ENCODE measurements around the gene LONRF2. TPM values are rescaled to one million over a fixed set of nuclear protein-coding genes. Genes with fewer than 3 reads are reported as not detected.

LONRF2 gene
- total RNA-seq, 1 experiment from 2014 or later, result 3.5 TPM

DNA sequence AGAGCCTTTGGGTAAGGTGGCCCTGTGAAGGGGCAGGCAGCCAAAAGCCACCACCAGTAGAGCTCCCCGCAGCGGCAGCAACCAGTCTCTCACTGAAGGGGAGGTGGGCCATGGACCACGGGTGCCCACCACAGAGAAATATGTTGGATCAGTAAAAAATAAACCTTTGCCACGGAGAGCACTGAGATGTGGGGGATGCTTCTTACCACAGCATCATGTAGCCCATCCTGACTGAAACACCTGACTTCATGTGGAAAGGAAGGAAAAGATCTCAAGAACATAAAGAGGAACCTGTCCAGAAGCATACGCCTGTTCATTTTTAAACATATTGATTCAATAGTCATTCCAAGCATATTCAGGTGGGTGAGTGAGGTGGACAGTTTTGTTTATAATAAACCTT, 51.1 kb downstream of the LONRF2 start:
- CTCF ChIA-PET, result no interaction called here
- no peaks in the 10 kb centered on the region for H3K27me3 ChIP-seq (replicated peaks; ENCODE audit: insufficient read depth, low read depth, low read length, poor library complexity)
- POLR2A ChIA-PET (ENCODE audit: low non-redundant PET), result no interaction called here
- H3K36me3 ChIP-seq (ENCODE audit: insufficient read depth, low read length, poor library complexity, severe bottlenecking), result no peaks in the 10 kb centered on the region
- intact Hi-C loops (cut with micrococcal nuclease; ENCODE audit: unreplicated experiment), result no loop called here
- no peaks in the 10 kb centered on the region for H3K4me1 ChIP-seq (ENCODE audit: insufficient read depth, low read length, poor library complexity, severe bottlenecking)
- H3K4me3 ChIP-seq (ENCODE audit: low read depth, low read length, poor library complexity, severe bottlenecking), result no peak overlapping the region
- H3K27ac ChIP-seq (ENCODE audit: low read depth, low read length, poor library complexity, severe bottlenecking), result no peak overlapping the region
- no TSS peak for BruUV-seq (replicated peaks)
- DNase-seq (ENCODE audit: low spot score), result no peak
- no peaks in the 10 kb centered on the region for H3K9me3 ChIP-seq (ENCODE audit: low read depth, low read length, poor library complexity, severe bottlenecking)
- TF ChIP-seq, protein P1, sequence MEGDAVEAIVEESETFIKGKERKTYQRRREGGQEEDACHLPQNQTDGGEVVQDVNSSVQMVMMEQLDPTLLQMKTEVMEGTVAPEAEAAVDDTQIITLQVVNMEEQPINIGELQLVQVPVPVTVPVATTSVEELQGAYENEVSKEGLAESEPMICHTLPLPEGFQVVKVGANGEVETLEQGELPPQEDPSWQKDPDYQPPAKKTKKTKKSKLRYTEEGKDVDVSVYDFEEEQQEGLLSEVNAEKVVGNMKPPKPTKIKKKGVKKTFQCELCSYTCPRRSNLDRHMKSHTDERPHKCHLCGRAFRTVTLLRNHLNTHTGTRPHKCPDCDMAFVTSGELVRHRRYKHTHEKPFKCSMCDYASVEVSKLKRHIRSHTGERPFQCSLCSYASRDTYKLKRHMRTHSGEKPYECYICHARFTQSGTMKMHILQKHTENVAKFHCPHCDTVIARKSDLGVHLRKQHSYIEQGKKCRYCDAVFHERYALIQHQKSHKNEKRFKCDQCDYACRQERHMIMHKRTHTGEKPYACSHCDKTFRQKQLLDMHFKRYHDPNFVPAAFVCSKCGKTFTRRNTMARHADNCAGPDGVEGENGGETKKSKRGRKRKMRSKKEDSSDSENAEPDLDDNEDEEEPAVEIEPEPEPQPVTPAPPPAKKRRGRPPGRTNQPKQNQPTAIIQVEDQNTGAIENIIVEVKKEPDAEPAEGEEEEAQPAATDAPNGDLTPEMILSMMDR (conservative IDR thresholded peaks at IDR 0.05; ENCODE audit: low read depth, low read length), result no peak
- TF ChIP-seq EZH2 (IDR thresholded peaks at IDR 0.05; ENCODE audit: borderline replicate concordance, low read depth, low read length, poor library complexity, severe bottlenecking), result no peak

DNA sequence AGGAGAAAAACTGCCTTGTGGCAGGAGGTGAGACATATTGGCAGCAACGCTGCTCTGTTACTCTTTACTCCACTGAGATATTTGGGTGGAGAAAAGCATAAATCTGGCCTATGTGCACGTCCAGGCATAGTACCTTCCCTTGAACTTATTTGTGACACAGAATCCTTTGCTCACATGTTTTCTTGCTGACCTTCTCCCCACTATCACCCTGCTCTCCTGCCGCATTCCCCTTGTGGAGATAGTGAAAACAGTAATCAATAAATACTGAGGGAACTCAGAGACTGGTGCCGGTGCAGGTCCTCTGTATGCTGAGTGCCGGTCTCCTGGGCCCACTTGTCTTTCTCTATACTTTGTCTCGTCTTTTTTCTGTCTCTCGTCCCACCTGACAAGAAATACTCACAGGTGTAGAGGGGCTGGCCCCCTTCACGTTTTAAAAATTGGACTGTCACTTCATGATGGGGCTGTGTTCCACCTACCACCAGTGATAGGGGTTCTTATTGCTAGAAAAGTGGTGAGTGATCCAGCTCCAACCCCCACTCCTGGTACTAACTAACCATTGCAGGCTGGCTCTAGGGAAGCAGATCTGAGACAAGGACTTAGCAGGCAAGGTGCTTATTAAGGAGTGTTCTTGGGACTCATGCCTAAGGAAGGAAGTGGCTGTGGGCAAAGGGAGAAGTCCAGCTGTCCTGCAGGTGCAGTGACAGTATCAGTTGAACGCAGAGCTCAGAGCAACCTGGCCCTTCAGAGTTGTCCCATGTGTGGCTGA, 51.7 kb downstream of the LONRF2 start:
- no peak overlapping the region for H3K27ac ChIP-seq (ENCODE audit: low read depth, low read length, poor library complexity, severe bottlenecking)
- TF ChIP-seq EZH2 (IDR thresholded peaks at IDR 0.05; ENCODE audit: borderline replicate concordance, low read depth, low read length, poor library complexity, severe bottlenecking), result no peak
- TF ChIP-seq, protein P1 (conservative IDR thresholded peaks at IDR 0.05; ENCODE audit: low read depth, low read length), result no peak
- POLR2A ChIA-PET (ENCODE audit: low non-redundant PET), result no interaction called here
- H3K4me1 ChIP-seq (ENCODE audit: insufficient read depth, low read length, poor library complexity, severe bottlenecking), result no peaks in the 10 kb centered on the region
- no peaks in the 10 kb centered on the region for H3K27me3 ChIP-seq (replicated peaks; ENCODE audit: insufficient read depth, low read depth, low read length, poor library complexity)
- no peaks in the 10 kb centered on the region for H3K9me3 ChIP-seq (ENCODE audit: low read depth, low read length, poor library complexity, severe bottlenecking)
- no peak overlapping the region for H3K4me3 ChIP-seq (ENCODE audit: low read depth, low read length, poor library complexity, severe bottlenecking)
- H3K36me3 ChIP-seq (ENCODE audit: insufficient read depth, low read length, poor library complexity, severe bottlenecking), result no peaks in the 10 kb centered on the region
- no peak for DNase-seq (ENCODE audit: low spot score)
- CTCF ChIA-PET, result no interaction called here
- intact Hi-C loops (cut with micrococcal nuclease; ENCODE audit: unreplicated experiment), result no loop called here
- BruUV-seq (replicated peaks), result no TSS peak

DNA sequence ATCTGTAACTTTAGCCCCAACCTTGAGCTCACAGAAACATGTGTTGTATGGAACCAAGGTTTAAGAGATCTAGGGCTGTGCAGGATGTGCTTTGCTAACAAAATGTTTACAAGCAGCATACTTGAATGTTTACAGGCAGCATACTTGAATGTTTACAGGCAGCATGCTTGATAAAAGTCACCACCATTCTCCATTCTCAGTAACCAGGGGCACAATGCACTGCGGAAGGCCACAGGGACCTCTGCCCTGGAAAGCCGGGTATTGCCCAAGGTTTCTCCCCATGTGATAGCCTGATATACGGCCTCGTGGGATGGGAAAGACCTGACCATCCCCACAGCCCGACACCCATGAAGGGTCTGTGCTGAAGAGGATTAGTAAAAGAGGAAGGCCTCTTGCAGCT, 52.4 kb downstream of the LONRF2 start:
- no peak for TF ChIP-seq EZH2 (IDR thresholded peaks at IDR 0.05; ENCODE audit: borderline replicate concordance, low read depth, low read length, poor library complexity, severe bottlenecking)
- TF ChIP-seq, protein P1 (conservative IDR thresholded peaks at IDR 0.05; ENCODE audit: low read depth, low read length), result no peak
- Histone ChIP-seq H3K4me1 (ENCODE audit: insufficient read depth, low read length, poor library complexity, severe bottlenecking) (no peaks in the 10 kb centered on the region), H3K27me3 (replicated peaks; ENCODE audit: insufficient read depth, low read depth, low read length, poor library complexity) (no peaks in the 10 kb centered on the region), H3K36me3 (ENCODE audit: insufficient read depth, low read length, poor library complexity, severe bottlenecking) (no peaks in the 10 kb centered on the region), H3K9me3 (ENCODE audit: low read depth, low read length, poor library complexity, severe bottlenecking) (no peaks in the 10 kb centered on the region), H3K4me3 (ENCODE audit: low read depth, low read length, poor library complexity, severe bottlenecking) (no peak overlapping the region), H3K27ac (ENCODE audit: low read depth, low read length, poor library complexity, severe bottlenecking) (no peak overlapping the region)
- no TSS peak for BruUV-seq (replicated peaks)
- ChIA-PET POLR2A (ENCODE audit: low non-redundant PET) (no interaction called here), CTCF (no interaction called here)
- DNase-seq (ENCODE audit: low spot score), result no peak
- intact Hi-C loops (cut with micrococcal nuclease; ENCODE audit: unreplicated experiment), result loop anchor here (10.0 kb wide), 1 partner anchor 55 kb away; the partner anchor contains the start of gene LONRF2
